MM.1S (cell line): Measurements from ENCODE around the gene KIAA0319L.

Source experiments
- CTCF ChIP-seq: fragments of 300-600 bp; sonication (generic); IDR thresholded peaks from 2 replicates; pipeline ENCODE4 v1.5.1; 2016; ENCODE audit warnings: antibody characterized with exemption, low read length, mixed read lengths
- EZH2 ChIP-seq: fragments of 300-600 bp; sonication (generic); optimal IDR thresholded peaks from 2 replicates; pipeline ENCODE3; 2017; ENCODE audit warnings: low read depth, mild to moderate bottlenecking, antibody characterized with exemption, low read length, mixed read lengths

GRCh38 chr1:35591211-35591610, 34.0 kb upstream of the KIAA0319L start:
- no peak for TF ChIP-seq EZH2
- TF ChIP-seq CTCF, result no peak
